CD4-positive, alpha-beta memory T cell (primary cell): Measurements from ENCODE around the gene SPEN. TPM values are rescaled to one million over a fixed set of nuclear protein-coding genes. Genes with fewer than 3 reads are reported as not detected.

Source experiments
- CTCF ChIA-PET: fragments of 350-600 bp; sonication (Branson Sonifier 250); formaldehyde crosslinking; loops from one replicate; lab custom pipeline; 2021; ENCODE audit warnings: inconsistent platforms; ENCODE audit not compliant: partially characterized antibody; lab: Charles Lee
- POLR2A ChIA-PET: fragments of 350-600 bp; sonication (Branson Sonifier 250); formaldehyde crosslinking; loops from one replicate; lab custom pipeline; 2021; ENCODE audit not compliant: partially characterized antibody; lab: Charles Lee
- DNase-seq, 5 donors: peaks; one replicate each; pipeline versions ENCODE4 v3.0.0 to v3.0.0-alpha.2; 2020 to 2022; ENCODE audit warnings: mixed read lengths in 1 of 5
- H3K27ac ChIP-seq: one replicate; pipeline ENCODE4 v1.7.0; 2013; ENCODE audit warnings: low read depth, low read length
- H3K27me3 ChIP-seq: 2 replicates; pipeline ENCODE4 v1.7.0; 2013; ENCODE audit warnings: mild to moderate bottlenecking, low read length, moderate library complexity; ENCODE audit not compliant: insufficient read depth
- H3K36me3 ChIP-seq: 2 replicates; pipeline ENCODE4 v1.7.0; 2013; ENCODE audit warnings: mild to moderate bottlenecking, low read length, moderate library complexity; ENCODE audit not compliant: insufficient read depth
- H3K4me1 ChIP-seq: 2 replicates; pipeline ENCODE4 v1.7.0; 2013; ENCODE audit warnings: mild to moderate bottlenecking, low read length, moderate library complexity; ENCODE audit not compliant: insufficient read depth
- H3K4me3 ChIP-seq, 2 donors: one replicate each; pipeline ENCODE4 v1.7.0; 2013; ENCODE audit warnings: low read length in 2 of 2, mild to moderate bottlenecking in 1 of 2
- H3K9me3 ChIP-seq, 2 donors: one replicate each; pipeline ENCODE4 v1.7.0; 2013; ENCODE audit warnings: low read length in 2 of 2, control low read depth in 1 of 2; ENCODE audit not compliant: control insufficient read depth in 1 of 2
- H3K27ac Mint-ChIP-seq, 7 donors: one replicate each; pipeline ENCODE4 v1.8.0; 2020 to 2021; ENCODE audit warnings: mixed read lengths in 7 of 7, mild to moderate bottlenecking in 6 of 7, inconsistent platforms in 3 of 7, moderate library complexity in 3 of 7
- H3K27me3 Mint-ChIP-seq, 2 donors: one replicate each; pipeline ENCODE4 v1.8.0; 2020 to 2021; ENCODE audit warnings: mixed read lengths in 2 of 2
- H3K36me3 Mint-ChIP-seq, 2 donors: one replicate each; pipeline ENCODE4 v1.8.0; 2020 to 2021; ENCODE audit warnings: mixed read lengths in 2 of 2, inconsistent platforms in 1 of 2, mild to moderate bottlenecking in 1 of 2
- H3K4me1 Mint-ChIP-seq, 4 donors: one replicate each; pipeline ENCODE4 v1.8.0; 2020 to 2021; ENCODE audit warnings: mixed read lengths in 4 of 4, mild to moderate bottlenecking in 1 of 4
- H3K4me3 Mint-ChIP-seq, 8 donors: one replicate each; pipeline ENCODE4 v1.8.0; 2020 to 2021; ENCODE audit warnings: mixed read lengths in 8 of 8, mild to moderate bottlenecking in 7 of 8, moderate library complexity in 6 of 8, inconsistent platforms in 3 of 8
- H3K9me3 Mint-ChIP-seq, 8 donors: one replicate each; pipeline ENCODE4 v1.8.0; 2020 to 2021; ENCODE audit warnings: mixed read lengths in 8 of 8, mild to moderate bottlenecking in 5 of 8, inconsistent platforms in 3 of 8, moderate library complexity in 1 of 8
- intact Hi-C: fragments of 100-400 bp; cut with micrococcal nuclease; formaldehyde crosslinking; loops from one replicate; pipeline ENCODE4 v1.15.1; 2023
- polyA plus RNA-seq, 2 donors: library from polyadenylated mRNA; unstranded; fragments of 300-500 nt; fragmentation: Illumina TruSeq; gene quantifications; one replicate each; pipeline ENCODE4 v1.2.3, GENCODE V29; 2021
- total RNA-seq, 2 experiments: library from RNA; stranded (reverse); gene quantifications; one replicate each; pipeline ENCODE4 v1.2.3, GENCODE V29; 2021

Gene SPEN
- total and polyA plus RNA-seq, 4 experiments from 2014 or later = 2.4 to 87.8 (median 62.4) TPM

DNA sequence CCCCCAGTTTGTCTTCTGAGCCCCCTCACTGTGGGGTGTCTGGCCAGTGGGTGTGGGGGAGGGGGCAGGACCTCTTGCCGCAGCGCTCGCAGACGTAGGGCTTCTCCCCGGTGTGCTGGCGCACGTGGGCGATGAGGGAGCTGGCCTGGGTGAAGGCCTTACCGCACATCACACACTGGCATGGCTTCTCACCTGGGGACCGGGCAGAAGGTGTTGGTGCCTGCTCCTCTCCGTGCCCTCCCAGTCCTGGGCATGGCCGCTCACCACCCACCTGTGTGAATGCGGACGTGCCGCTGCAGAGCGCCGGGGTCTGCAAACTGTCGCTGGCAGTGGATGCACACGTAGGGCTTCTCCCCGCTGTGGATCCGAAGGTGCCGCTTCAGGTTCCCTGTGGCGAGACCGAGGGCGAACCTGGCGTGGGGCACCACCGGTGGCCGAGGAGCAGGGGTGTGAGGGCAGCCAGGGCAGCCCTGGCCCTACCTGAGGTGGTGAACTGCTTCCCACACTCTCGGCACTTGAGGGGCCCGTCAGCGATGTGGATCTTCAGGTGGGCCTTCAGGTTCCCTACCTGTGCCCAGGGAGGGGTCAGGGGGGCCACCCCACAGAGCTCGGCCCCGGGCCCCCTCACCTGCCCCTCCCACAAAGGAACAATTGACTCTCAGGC, 96.0 kb downstream of the SPEN start:
- H3K36me3 Mint-ChIP-seq = peaks cover 30 to 58% of the 10 kb centered on the region in 2 donors
- POLR2A ChIA-PET = no interaction called here

DNA sequence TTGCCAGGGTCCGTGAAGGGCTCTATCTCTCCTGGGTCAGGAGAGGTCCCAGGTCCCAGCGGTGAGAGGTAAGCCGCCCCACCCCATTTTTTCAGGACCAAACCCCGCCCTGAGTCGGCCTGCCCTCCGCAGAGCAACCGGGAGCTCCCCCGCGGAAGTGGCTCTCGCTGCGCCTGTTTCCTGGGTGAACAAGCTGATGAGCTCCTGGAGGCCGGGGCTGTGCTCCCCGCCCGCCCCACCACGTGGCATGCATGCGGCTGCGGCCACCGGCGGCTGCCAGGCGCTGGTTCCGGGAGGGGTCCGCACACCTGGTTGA, 96.4 kb downstream of the SPEN start:
- Mint-ChIP-seq H3K27ac (no peak overlapping the region), H3K27me3 (no peaks in the 10 kb centered on the region), H3K36me3 (peaks cover 30 to 57% of the 10 kb centered on the region in 2 donors), H3K4me1 (peaks cover 9 to 26% (median 13%) of the 10 kb centered on the region in 4 donors), H3K4me3 (no peak overlapping the region), H3K9me3 (no peaks in the 10 kb centered on the region)
- H3K36me3 ChIP-seq = peaks cover 67% of the 10 kb centered on the region
- H3K27me3 ChIP-seq = no peaks in the 10 kb centered on the region
- DNase-seq = no peak
- POLR2A ChIA-PET = no interaction called here
- H3K4me3 ChIP-seq = no peak overlapping the region
- intact Hi-C loops = no loop called here
- peaks cover 13% of the 10 kb centered on the region for H3K4me1 ChIP-seq
- no peak overlapping the region for H3K27ac ChIP-seq
- H3K9me3 ChIP-seq = no peaks in the 10 kb centered on the region
- CTCF ChIA-PET = no interaction called here

More for the DNA sequence above, 96.0 kb downstream of the SPEN start:
- Mint-ChIP-seq H3K4me1 (peaks cover 5 to 21% (median 9%) of the 10 kb centered on the region in 4 donors), H3K4me3 (no peak overlapping the region), H3K9me3 (no peaks in the 10 kb centered on the region), H3K27me3 (no peaks in the 10 kb centered on the region), H3K27ac (no peak overlapping the region)
- Histone ChIP-seq H3K9me3 (no peaks in the 10 kb centered on the region), H3K36me3 (peaks cover 72% of the 10 kb centered on the region), H3K27me3 (no peaks in the 10 kb centered on the region), H3K4me1 (peaks cover 8% of the 10 kb centered on the region), H3K4me3 (no peak overlapping the region), H3K27ac (no peak overlapping the region)
- intact Hi-C loops = no loop called here
- no peak for DNase-seq
- CTCF ChIA-PET = no interaction called here

DNA sequence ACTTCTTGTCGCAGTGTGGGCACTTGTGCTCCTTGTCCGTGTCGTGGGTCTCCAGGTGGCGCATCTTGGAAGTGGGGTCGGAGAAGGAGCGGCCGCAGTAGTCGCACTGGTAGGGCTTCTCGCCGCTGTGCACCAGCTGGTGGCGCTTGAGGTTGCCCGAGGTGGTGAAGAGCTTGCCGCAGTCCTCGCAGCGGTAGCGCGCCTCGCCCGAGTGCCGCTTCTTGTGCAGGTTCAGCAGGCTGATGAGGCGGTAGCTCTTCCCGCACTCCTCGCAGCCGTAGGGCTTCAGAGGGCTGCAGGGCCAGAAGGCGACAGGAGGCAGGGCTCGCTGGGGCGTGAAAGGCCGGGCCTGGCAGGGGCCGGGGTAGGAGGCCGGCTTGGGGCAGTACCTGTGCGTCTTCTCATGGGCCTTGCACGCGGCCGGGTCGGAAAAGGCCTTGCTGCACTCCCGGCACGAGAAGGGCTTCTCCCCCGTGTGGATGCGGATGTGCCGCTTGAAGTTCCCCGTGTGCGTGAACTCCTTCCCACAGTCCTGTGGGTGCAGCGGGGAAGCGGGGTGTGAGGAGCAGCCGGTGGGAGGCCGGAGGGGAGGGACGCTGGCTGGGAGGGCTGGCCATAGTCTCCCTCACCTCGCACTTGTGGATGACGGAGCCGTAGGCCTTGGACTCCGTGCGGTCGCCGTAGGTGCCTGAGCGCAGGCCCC, 97.0 kb downstream of the SPEN start:
- no peaks in the 10 kb centered on the region for H3K9me3 ChIP-seq
- H3K9me3 Mint-ChIP-seq = no peaks in the 10 kb centered on the region
- H3K27ac ChIP-seq = no peak overlapping the region
- no peaks in the 10 kb centered on the region for H3K27me3 ChIP-seq
- intact Hi-C loops = no loop called here
- peaks cover 14 to 31% (median 18%) of the 10 kb centered on the region in 4 donors for H3K4me1 Mint-ChIP-seq
- no peak for DNase-seq
- H3K27me3 Mint-ChIP-seq = no peaks in the 10 kb centered on the region
- ChIA-PET CTCF (no interaction called here), POLR2A (no interaction called here)
- H3K27ac Mint-ChIP-seq = no peak overlapping the region
- no peak overlapping the region for H3K4me3 Mint-ChIP-seq
- peaks cover 62% of the 10 kb centered on the region for H3K36me3 ChIP-seq
- H3K4me3 ChIP-seq = no peak overlapping the region
- peaks cover 26 to 57% of the 10 kb centered on the region in 2 donors for H3K36me3 Mint-ChIP-seq
- peaks cover 18% of the 10 kb centered on the region for H3K4me1 ChIP-seq

DNA sequence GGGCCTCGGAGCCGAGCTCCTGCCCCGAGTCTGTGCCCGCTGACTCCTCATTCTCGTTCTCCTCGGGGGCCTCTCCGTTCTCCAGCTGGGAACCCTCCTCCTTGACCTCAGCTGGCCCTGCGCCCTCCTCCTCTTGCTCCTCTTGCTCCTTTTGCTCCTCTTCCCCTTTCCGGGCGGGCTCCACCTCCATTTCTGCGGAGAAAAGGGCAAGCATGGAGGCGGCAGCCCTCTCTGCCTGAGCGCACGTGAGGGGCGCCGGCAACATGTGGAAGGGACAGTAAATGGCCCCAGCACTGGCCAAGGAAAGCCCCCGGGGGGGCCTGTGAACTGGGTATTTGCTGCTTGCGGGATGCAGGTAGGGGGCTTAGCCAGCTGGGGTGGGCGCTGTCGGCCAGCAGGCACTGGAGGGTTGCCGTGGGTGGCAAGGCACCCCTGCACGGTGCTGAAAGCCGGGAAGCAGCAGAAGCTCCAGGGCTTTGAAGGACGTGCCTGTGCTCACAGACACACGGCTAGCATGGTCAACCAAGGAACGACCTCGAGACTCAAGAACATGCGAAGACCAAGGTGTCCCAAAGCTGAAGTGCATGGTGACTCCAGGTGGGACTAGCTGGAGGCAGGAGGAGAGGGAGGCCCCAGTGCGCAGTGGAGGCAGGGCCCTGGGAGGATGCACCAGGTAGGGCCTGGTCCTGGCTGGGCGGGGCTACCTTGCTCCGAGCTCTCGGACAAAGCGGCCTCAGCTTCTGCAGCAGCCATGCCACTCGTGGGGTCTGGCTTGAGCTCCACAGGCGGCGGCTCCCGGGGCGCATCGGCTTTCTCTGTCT, 97.7 kb downstream of the SPEN start:
- peaks cover 22 to 39% (median 25%) of the 10 kb centered on the region in 4 donors for H3K4me1 Mint-ChIP-seq
- peaks cover 58% of the 10 kb centered on the region for H3K36me3 ChIP-seq
- intact Hi-C loops = no loop called here
- H3K4me3 Mint-ChIP-seq = no peak overlapping the region
- CTCF ChIA-PET = no interaction called here
- POLR2A ChIA-PET = no interaction called here
- no peak overlapping the region for H3K4me3 ChIP-seq
- no peak for DNase-seq
- peaks cover 20 to 53% of the 10 kb centered on the region in 2 donors for H3K36me3 Mint-ChIP-seq
- H3K27me3 ChIP-seq = no peaks in the 10 kb centered on the region
- peaks cover 26% of the 10 kb centered on the region for H3K4me1 ChIP-seq
- no peaks in the 10 kb centered on the region for H3K27me3 Mint-ChIP-seq
- H3K27ac Mint-ChIP-seq = peak overlapping the region in 1 of 7 donors; percentile 4
- H3K9me3 Mint-ChIP-seq = no peaks in the 10 kb centered on the region
- H3K9me3 ChIP-seq = no peaks in the 10 kb centered on the region
- no peak overlapping the region for H3K27ac ChIP-seq

DNA sequence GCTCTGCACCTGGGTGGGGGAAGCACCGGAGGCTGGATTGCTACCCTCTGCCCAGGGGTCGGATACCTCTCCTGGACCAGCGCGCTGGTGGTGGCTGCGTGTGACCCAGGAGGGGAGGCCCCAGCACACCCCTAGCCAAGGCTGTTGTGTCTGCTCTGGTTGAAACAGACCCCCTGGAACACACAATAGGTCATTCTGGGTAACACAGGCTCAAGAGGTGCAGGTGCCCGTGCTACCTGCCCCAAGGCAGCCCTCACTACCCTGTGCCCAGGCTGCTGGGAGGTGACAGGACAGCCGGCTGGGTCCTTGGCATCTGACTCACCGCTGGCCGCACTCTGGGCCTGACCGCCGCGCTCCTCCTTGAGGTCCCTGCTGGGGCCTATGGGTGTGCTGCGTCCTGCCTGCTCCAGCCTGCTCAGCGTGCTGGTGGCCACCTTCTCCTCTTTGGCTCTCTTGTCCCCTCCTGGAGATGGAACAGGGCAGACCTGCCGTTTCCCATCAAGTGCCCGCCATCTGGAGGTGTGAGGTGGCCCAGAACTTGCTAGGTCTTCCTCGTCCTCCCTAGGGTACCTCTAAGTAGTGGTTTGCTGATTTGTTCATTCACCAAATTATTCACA, 98.4 kb downstream of the SPEN start:
- no peak overlapping the region for H3K4me3 ChIP-seq
- ChIA-PET POLR2A (no interaction called here), CTCF (no interaction called here)
- peaks cover 33% of the 10 kb centered on the region for H3K4me1 ChIP-seq
- DNase-seq = no peak
- H3K36me3 Mint-ChIP-seq = peaks cover 16 to 50% of the 10 kb centered on the region in 2 donors
- peaks cover 0 to 1% of the 10 kb centered on the region in 2 donors for H3K27me3 Mint-ChIP-seq
- no peaks in the 10 kb centered on the region for H3K9me3 ChIP-seq
- H3K4me1 Mint-ChIP-seq = peaks cover 29 to 46% (median 32%) of the 10 kb centered on the region in 4 donors
- H3K4me3 Mint-ChIP-seq = no peak overlapping the region
- H3K36me3 ChIP-seq = peaks cover 50% of the 10 kb centered on the region
- H3K27ac Mint-ChIP-seq = peak overlapping the region in 4 of 7 donors; percentile 59 to 72 (median 67)
- H3K27me3 ChIP-seq = no peaks in the 10 kb centered on the region
- no peaks in the 10 kb centered on the region for H3K9me3 Mint-ChIP-seq
- intact Hi-C loops = no loop called here
- H3K27ac ChIP-seq = no peak overlapping the region

DNA sequence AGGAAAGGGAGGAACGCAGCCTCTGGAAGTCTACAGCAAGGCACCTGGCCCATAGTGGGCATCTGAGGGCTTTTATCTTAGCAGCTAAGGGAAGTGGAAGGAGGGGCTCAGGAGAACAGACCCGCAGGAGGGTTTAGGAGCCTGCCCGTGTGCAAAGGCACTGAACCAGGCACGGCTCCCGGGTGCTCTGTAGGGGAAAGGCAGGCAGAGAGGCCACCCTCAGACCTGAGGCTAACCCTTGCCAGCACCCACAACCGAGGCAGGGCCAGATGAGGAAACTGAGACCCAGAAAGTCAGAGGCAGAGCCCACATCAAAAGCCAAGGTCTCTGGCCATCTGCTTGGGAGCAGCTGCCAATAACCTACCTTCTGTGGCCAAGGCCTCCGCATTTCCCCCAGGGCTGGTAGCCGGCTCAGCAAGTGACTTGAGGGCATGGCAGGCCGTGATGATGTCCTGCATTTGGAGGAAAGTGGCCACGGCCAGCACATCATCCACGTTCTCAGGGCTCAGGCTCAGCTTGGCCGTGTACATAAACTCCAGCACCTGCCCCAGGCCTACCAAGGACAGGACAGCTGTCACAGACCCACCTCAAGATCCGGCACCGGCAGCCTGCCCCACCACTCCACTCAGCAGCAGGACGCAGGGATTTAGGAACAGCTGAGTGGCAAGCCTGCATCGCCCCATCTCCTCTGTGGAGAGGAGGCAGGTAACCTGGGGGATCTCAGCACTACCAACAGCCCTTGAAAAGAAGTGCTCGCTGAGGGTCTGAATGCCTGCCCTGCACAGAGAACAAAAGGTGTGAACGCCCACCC, 99.3 kb downstream of the SPEN start:
- ChIA-PET POLR2A (no interaction called here), CTCF (no interaction called here)
- Histone ChIP-seq H3K27me3 (no peaks in the 10 kb centered on the region), H3K4me1 (peaks cover 41% of the 10 kb centered on the region), H3K9me3 (no peaks in the 10 kb centered on the region), H3K36me3 (peaks cover 48% of the 10 kb centered on the region), H3K27ac (no peak overlapping the region), H3K4me3 (no peak overlapping the region)
- DNase-seq = no peak
- Mint-ChIP-seq H3K9me3 (no peaks in the 10 kb centered on the region), H3K27me3 (peaks cover 0 to 2% of the 10 kb centered on the region in 2 donors), H3K27ac (peak overlapping the region; percentile 42 to 96 (median 75)), H3K4me3 (no peak overlapping the region), H3K4me1 (peaks cover 36 to 55% (median 40%) of the 10 kb centered on the region in 4 donors), H3K36me3 (peaks cover 16 to 47% of the 10 kb centered on the region in 2 donors)
- intact Hi-C loops = no loop called here
